Keratinocyte (primary cell): ENCODE measurements around the gene MICOS13. TPM values are rescaled to one million over a fixed set of nuclear protein-coding genes. Genes with fewer than 3 reads are reported as not detected.

Experiments used
- DNase-seq: peaks from one replicate; pipeline ENCODE4 v3.0.0-alpha.2; 2011; ENCODE audit warnings: low read depth, missing footprints, low spot score
- FAIRE-seq: peaks from 2 replicates; lab custom pipeline; 2011; peaks lifted over from hg19 to GRCh38; lab: Jason Lieb, UNC
- H2AFZ ChIP-seq: 2 replicates; pipeline ENCODE4 v1.6.0; 2012; ENCODE audit warnings: low read length, control low read depth, inconsistent platforms; ENCODE audit not compliant: control insufficient read depth
- H3K27ac ChIP-seq: 2 replicates; pipeline ENCODE4 v1.5.1; 2011; ENCODE audit warnings: low read length; ENCODE audit not compliant: control insufficient read depth, insufficient read depth
- H3K27me3 ChIP-seq: 3 replicates; pipeline ENCODE4 v1.6.0; 2011; ENCODE audit warnings: low read length; ENCODE audit not compliant: control insufficient read depth, insufficient read depth; ENCODE audit errors: extremely low read depth
- H3K36me3 ChIP-seq, 2 experiments: 2 replicates in 1 of 2; 3 replicates in 1 of 2; pipeline ENCODE4 v1.5.1; 2011; ENCODE audit warnings: low read length in 2 of 2, mild to moderate bottlenecking in 1 of 2; ENCODE audit not compliant: control insufficient read depth in 2 of 2, insufficient read depth in 2 of 2; ENCODE audit errors: extremely low read depth in 1 of 2
- H3K4me1 ChIP-seq: 3 replicates; pipeline ENCODE4 v1.5.1; 2011; ENCODE audit warnings: low read length; ENCODE audit not compliant: control insufficient read depth, insufficient read depth; ENCODE audit errors: extremely low read depth
- H3K4me2 ChIP-seq: 3 replicates; pipeline ENCODE4 v1.6.0; 2011; ENCODE audit warnings: low read depth, low read length; ENCODE audit not compliant: control insufficient read depth, insufficient read depth; ENCODE audit errors: extremely low read depth
- H3K4me3 ChIP-seq, 3 experiments: fragments of 200-600 bp in 1 of 3; sonication (generic) in 1 of 3; 2 replicates in 2 of 3; 3 replicates in 1 of 3; pipeline ENCODE4 v1.5.1; 2011 to 2016; ENCODE audit warnings: low read length in 3 of 3, mild to moderate bottlenecking in 3 of 3, control low read depth in 2 of 3, inconsistent platforms in 1 of 3, low read depth in 1 of 3, mixed read lengths in 1 of 3, mixed run types in 1 of 3, moderate library complexity in 1 of 3; ENCODE audit not compliant: control insufficient read depth in 2 of 3, insufficient read depth in 2 of 3; ENCODE audit errors: extremely low read depth in 1 of 3
- H3K79me2 ChIP-seq: 2 replicates; pipeline ENCODE4 v1.6.0; 2012; ENCODE audit warnings: low read length; ENCODE audit not compliant: control insufficient read depth, insufficient read depth
- H3K9ac ChIP-seq: 3 replicates; pipeline ENCODE4 v1.6.0; 2011; ENCODE audit warnings: low read length; ENCODE audit not compliant: control insufficient read depth, insufficient read depth; ENCODE audit errors: extremely low read depth
- H3K9me1 ChIP-seq: 3 replicates; pipeline ENCODE4 v1.6.0; 2011; ENCODE audit warnings: low read length; ENCODE audit not compliant: control insufficient read depth, insufficient read depth; ENCODE audit errors: extremely low read depth
- H3K9me3 ChIP-seq: 2 replicates; pipeline ENCODE4 v1.5.1; 2012; ENCODE audit warnings: low read depth, low read length; ENCODE audit not compliant: control insufficient read depth
- H4K20me1 ChIP-seq: 3 replicates; pipeline ENCODE4 v1.6.0; 2011; ENCODE audit warnings: low read length; ENCODE audit not compliant: control insufficient read depth, insufficient read depth; ENCODE audit errors: extremely low read depth
- EZH2 ChIP-seq: IDR thresholded peaks from one replicate; pipeline ENCODE4 v1.6.1; 2012; ENCODE audit warnings: inconsistent platforms, mild to moderate bottlenecking, low read length, moderate library complexity
- dilution Hi-C: fragments of 300-500 bp; cut with MboI; formaldehyde crosslinking; loops from one replicate; pipeline ENCODE4 v1.7.0; 2020; ENCODE audit warnings: low sequenced_read_pairs; ENCODE audit not compliant: extremely low pct_ligation_motif_present
- polyA plus RNA-seq, 5 experiments: library from polyadenylated mRNA; depleted of rRNA in 3 of 5; stranded (reverse) in 3 of 5; stranded (forward) in 1 of 5; unstranded in 1 of 5; fragments of >200 nt; gene quantifications; 1 replicate in 1 of 5; 2 replicates in 3 of 5; 3 replicates in 1 of 5; pipeline versions ENCODE4 v1.2.1 to v1.2.3, GENCODE V29; 2011 to 2012; ENCODE audit warnings: missing spikeins in 2 of 5, low read depth in 1 of 5, low replicate concordance in 1 of 5
- TF ChIP-seq, protein P1 (sequence below), 3 experiments: IDR thresholded peaks in 1 of 3; conservative IDR thresholded peaks in 1 of 3; optimal IDR thresholded peaks in 1 of 3; 2 replicates in 2 of 3; 3 replicates in 1 of 3; pipeline versions ENCODE3 to v1.5.1; 2011; ENCODE audit warnings: low read length in 3 of 3, mild to moderate bottlenecking in 3 of 3, moderate library complexity in 2 of 3, control low read depth in 1 of 3, inconsistent platforms in 1 of 3; ENCODE audit not compliant: insufficient read depth in 2 of 3; ENCODE audit errors: extremely low read depth in 1 of 3

The MICOS13 gene
- polyA plus RNA-seq, 1 donor (not counting 4 experiments of a cell fraction or from before 2014, with no cell fraction given): 35.2 TPM

DNA sequence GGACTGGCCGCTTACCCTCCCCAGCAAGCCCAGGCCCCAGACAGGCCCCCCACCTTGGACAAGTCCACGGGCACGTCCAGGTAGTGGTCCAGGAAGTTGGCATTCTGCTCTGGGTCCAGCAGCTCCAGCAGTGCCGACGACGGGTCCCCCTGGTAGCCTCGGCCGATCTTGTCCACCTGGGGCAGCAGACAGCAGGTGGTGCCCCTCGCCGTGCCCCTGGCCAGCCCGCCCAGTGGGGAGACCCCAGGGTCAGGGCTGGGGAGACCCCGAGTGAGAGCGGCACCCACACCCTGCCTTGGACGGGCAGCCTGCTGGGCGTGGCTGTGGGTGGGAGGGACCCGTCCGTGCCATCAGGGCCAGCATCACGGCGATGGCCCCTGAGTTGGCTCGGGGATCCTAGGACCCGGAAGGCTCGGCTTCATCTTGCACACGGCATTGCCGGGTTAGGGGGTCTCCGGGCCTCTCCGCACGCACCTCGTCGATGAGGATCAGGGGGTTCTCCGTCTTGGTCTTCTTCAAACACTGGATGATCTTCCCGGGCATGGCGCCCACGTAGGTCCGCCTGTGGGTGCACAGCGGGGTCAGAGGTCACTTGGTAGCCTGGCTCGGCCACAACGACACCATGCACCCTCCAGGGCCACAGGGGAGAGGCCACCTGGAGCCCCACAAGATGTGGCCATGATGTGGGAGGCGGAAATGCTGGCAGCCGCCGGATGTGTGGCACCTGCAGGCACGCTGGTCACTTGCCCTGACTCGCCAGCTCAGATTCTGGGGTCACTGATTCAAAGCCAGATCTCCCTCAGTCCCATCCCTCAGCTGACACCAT lies 16.1 kb upstream of the MICOS13 start:
- Histone ChIP-seq H3K27me3 (no peaks in the 10 kb centered on the region), H3K9ac (no peak overlapping the region), H3K4me1 (peaks cover 7% of the 10 kb centered on the region), H2AFZ (no peak overlapping the region), H3K4me2 (no peak overlapping the region), H3K36me3 (peaks cover 16 to 60% of the 10 kb centered on the region in 2 experiments), H3K9me1 (no peaks in the 10 kb centered on the region), H3K9me3 (no peaks in the 10 kb centered on the region), H3K4me3 (no peak overlapping the region), H4K20me1 (peaks cover 41% of the 10 kb centered on the region), H3K27ac (no peak overlapping the region), H3K79me2 (peaks cover 39% of the 10 kb centered on the region)
- dilution Hi-C loops: no loop called here
- FAIRE-seq (no peak), DNase-seq (no peak)
- no peak for TF ChIP-seq EZH2
- TF ChIP-seq, protein P1, sequence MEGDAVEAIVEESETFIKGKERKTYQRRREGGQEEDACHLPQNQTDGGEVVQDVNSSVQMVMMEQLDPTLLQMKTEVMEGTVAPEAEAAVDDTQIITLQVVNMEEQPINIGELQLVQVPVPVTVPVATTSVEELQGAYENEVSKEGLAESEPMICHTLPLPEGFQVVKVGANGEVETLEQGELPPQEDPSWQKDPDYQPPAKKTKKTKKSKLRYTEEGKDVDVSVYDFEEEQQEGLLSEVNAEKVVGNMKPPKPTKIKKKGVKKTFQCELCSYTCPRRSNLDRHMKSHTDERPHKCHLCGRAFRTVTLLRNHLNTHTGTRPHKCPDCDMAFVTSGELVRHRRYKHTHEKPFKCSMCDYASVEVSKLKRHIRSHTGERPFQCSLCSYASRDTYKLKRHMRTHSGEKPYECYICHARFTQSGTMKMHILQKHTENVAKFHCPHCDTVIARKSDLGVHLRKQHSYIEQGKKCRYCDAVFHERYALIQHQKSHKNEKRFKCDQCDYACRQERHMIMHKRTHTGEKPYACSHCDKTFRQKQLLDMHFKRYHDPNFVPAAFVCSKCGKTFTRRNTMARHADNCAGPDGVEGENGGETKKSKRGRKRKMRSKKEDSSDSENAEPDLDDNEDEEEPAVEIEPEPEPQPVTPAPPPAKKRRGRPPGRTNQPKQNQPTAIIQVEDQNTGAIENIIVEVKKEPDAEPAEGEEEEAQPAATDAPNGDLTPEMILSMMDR (optimal IDR thresholded peaks at IDR 0.05 in 1 of 3, IDR thresholded peaks at IDR 0.05 in 1 of 3, conservative IDR thresholded peaks at IDR 0.05 in 1 of 3; ENCODE audit: extremely low read depth in 1 of 3, insufficient read depth in 2 of 3, low read length in 3 of 3): no peak

DNA sequence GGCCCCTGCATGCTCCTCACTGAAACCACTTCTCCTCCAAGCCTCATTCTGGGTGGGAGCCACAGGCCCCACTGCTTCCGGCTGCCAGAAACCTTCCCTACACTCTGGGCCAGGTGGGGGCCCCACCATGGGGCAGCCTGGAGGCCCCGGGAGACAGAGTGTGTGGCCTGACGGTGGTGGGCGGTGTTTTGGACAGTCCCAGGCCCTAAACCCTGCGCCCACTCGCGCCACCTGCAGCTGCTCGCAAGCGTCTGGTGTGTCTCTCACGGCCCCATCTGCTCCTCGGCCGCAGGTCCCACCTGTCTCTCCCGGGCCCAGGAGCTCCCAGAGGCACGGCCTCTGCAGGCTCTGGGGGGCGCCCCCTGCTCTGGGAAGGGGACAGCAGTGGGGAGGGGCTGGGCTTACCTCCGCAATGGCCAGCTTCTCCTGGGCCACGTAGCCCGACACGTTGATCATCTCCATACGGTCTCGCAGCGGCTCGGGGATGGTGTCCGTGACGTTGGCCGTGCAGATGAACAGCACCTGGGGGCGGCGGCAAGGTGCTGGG lies 15.4 kb upstream of the MICOS13 start:
- Histone ChIP-seq H3K79me2 (peaks cover 46% of the 10 kb centered on the region), H3K4me3 (no peak overlapping the region), H3K27me3 (no peaks in the 10 kb centered on the region), H3K27ac (no peak overlapping the region), H3K9ac (no peak overlapping the region), H3K36me3 (peaks cover 16 to 64% of the 10 kb centered on the region in 2 experiments), H2AFZ (no peak overlapping the region), H3K4me2 (no peak overlapping the region), H3K4me1 (peaks cover 7% of the 10 kb centered on the region), H4K20me1 (peaks cover 47% of the 10 kb centered on the region), H3K9me1 (no peaks in the 10 kb centered on the region), H3K9me3 (no peaks in the 10 kb centered on the region)
- FAIRE-seq (no peak), DNase-seq (no peak)
- dilution Hi-C loops: no loop called here
- TF ChIP-seq, protein P1 (optimal IDR thresholded peaks at IDR 0.05 in 1 of 3, IDR thresholded peaks at IDR 0.05 in 1 of 3, conservative IDR thresholded peaks at IDR 0.05 in 1 of 3; ENCODE audit: extremely low read depth in 1 of 3, insufficient read depth in 2 of 3, low read length in 3 of 3): no peak
- TF ChIP-seq EZH2: no peak
